SK-N-MC (cell line): ENCODE data around the gene ABCC2.
"Not testable (repeated sequence)": the region's sequence is repeated elsewhere in the genome, so short reads cannot be mapped to it uniquely, and the experiment has no call there.

Experiments
- EZH2 ChIP-seq: fragments of 200-600 bp; sonication (generic); IDR thresholded peaks from one replicate; pipeline ENCODE4 v1.6.1; 2017; ENCODE audit warnings: antibody characterized with exemption
- POLR2AphosphoS5 ChIP-seq: IDR thresholded peaks from 2 replicates; pipeline ENCODE4 v1.6.1; 2012; ENCODE audit warnings: mild to moderate bottlenecking, low read depth, low read length, borderline replicate concordance

GRCh38 chr10:99734111-99734510 lies 48.3 kb upstream of the ABCC2 start:
- TF ChIP-seq EZH2, POLR2AphosphoS5: not testable (repeated sequence)
